ENCODE data around the gene C16orf74. TPM values are rescaled to one million over a fixed set of nuclear protein-coding genes. Genes with fewer than 3 reads are reported as not detected.

Gene C16orf74
- total RNA-seq, 1 donor from 2014 or later: 0.66 TPM

GRCh38 chr16:85678016-85678415, 72.9 kb downstream of the C16orf74 start:
- intact Hi-C loops (cut with micrococcal nuclease): no loop called here

GRCh38 chr16:85677383-85677967, 73.4 kb downstream of the C16orf74 start:
- intact Hi-C loops (cut with micrococcal nuclease): no loop called here

- intact Hi-C loops (cut with micrococcal nuclease): no loop called here
These were observed 74.4 kb downstream of the C16orf74 start for GRCh38 chr16:85676466-85676865.

- intact Hi-C loops (cut with micrococcal nuclease): no loop called here
These were observed 75.5 kb downstream of the C16orf74 start for GRCh38 chr16:85675251-85675874.

- intact Hi-C loops (cut with micrococcal nuclease): no loop called here
These were observed 76.1 kb downstream of the C16orf74 start for GRCh38 chr16:85674828-85675227.

- intact Hi-C loops (cut with micrococcal nuclease): no loop called here
These were observed 76.5 kb downstream of the C16orf74 start for GRCh38 chr16:85674418-85674755.

GRCh38 chr16:85673529-85674417, 77.1 kb downstream of the C16orf74 start:
- intact Hi-C loops (cut with micrococcal nuclease): no loop called here

- intact Hi-C loops (cut with micrococcal nuclease): no loop called here
These were observed 80.1 kb downstream of the C16orf74 start for GRCh38 chr16:85670840-85671239.

GRCh38 chr16:85668676-85669424, 82.0 kb downstream of the C16orf74 start:
- intact Hi-C loops (cut with micrococcal nuclease): no loop called here

GRCh38 chr16:85667841-85668413, 83.0 kb downstream of the C16orf74 start:
- intact Hi-C loops (cut with micrococcal nuclease): no loop called here

- intact Hi-C loops (cut with micrococcal nuclease): no loop called here
These were observed 83.6 kb downstream of the C16orf74 start for GRCh38 chr16:85667261-85667660.

GRCh38 chr16:85665929-85666328, 85.0 kb downstream of the C16orf74 start:
- intact Hi-C loops (cut with micrococcal nuclease): no loop called here

- intact Hi-C loops (cut with micrococcal nuclease): no loop called here
These were observed 85.5 kb downstream of the C16orf74 start for GRCh38 chr16:85665373-85665740.

GRCh38 chr16:85664580-85665372, 86.1 kb downstream of the C16orf74 start:
- intact Hi-C loops (cut with micrococcal nuclease): no loop called here

GRCh38 chr16:85663891-85664321, 87.0 kb downstream of the C16orf74 start:
- intact Hi-C loops (cut with micrococcal nuclease): no loop called here

- intact Hi-C loops (cut with micrococcal nuclease): no loop called here
These were observed 87.7 kb downstream of the C16orf74 start for GRCh38 chr16:85662976-85663830.

GRCh38 chr16:85662482-85662812, 88.4 kb downstream of the C16orf74 start:
- intact Hi-C loops (cut with micrococcal nuclease): no loop called here

- intact Hi-C loops (cut with micrococcal nuclease): no loop called here
These were observed 89.0 kb downstream of the C16orf74 start for GRCh38 chr16:85661740-85662481.
